Upper lobe of left lung (tissue), 6 donors: ENCODE data around the gene TC2N. TPM values are rescaled to one million over a fixed set of nuclear protein-coding genes. Genes with fewer than 3 reads are reported as not detected.

Experiments
- ATAC-seq, 2 donors: fragments of 200-7000 bp; cut with Tn5 transposase; one replicate each; pipeline ENCODE4 v1.9.1; 2022; ENCODE audit warnings: mild to moderate bottlenecking in 2 of 2, moderate library complexity in 2 of 2; ENCODE audit not compliant: low FRiP score in 2 of 2
- DNase-seq, 2 donors: peaks; one replicate each; pipeline ENCODE4 v3.0.0-alpha.2; 2019 to 2020
- H3K27ac ChIP-seq, 4 donors: fragments of 200-600 bp; sonication (generic); one replicate each; pipeline ENCODE4 v1.5.1; 2016 to 2019
- H3K27me3 ChIP-seq, 4 donors: fragments of 200-600 bp; sonication (generic); one replicate each; pipeline ENCODE4 v1.5.1; 2017 to 2019
- H3K36me3 ChIP-seq, 4 donors: fragments of 200-600 bp; sonication (generic); one replicate each; pipeline ENCODE4 v1.5.1; 2016 to 2019
- H3K4me1 ChIP-seq, 4 donors: fragments of 200-600 bp; sonication (generic); one replicate each; pipeline ENCODE4 v1.5.1; 2018 to 2019
- H3K4me3 ChIP-seq, 4 donors: fragments of 200-600 bp; sonication (generic); one replicate each; pipeline ENCODE4 v1.5.1; 2017 to 2019; ENCODE audit warnings: mild to moderate bottlenecking in 2 of 4, moderate library complexity in 1 of 4
- H3K9me3 ChIP-seq, 4 donors: fragments of 200-600 bp; sonication (generic); one replicate each; pipeline ENCODE4 v1.5.1; 2018 to 2019
- EP300 ChIP-seq, 4 donors: sonication (generic); formaldehyde crosslinking; IDR thresholded peaks; one replicate each; pipeline ENCODE4 v1.5.1; 2017; ENCODE audit warnings: antibody characterized with exemption in 4 of 4, control low read depth in 2 of 4
- POLR2A ChIP-seq, 4 donors: fragments of 450-650 bp; IDR thresholded peaks; one replicate each; pipeline ENCODE4 v1.5.1; 2016 to 2017; ENCODE audit warnings: antibody characterized with exemption in 4 of 4, mild to moderate bottlenecking in 2 of 4
- POLR2AphosphoS5 ChIP-seq, 2 donors: sonication (generic); formaldehyde crosslinking; IDR thresholded peaks; one replicate each; pipeline ENCODE4 v1.5.1; 2017; ENCODE audit warnings: antibody characterized with exemption in 2 of 2
- WGBS, 2 donors: methylation state at CpG; one replicate each; pipeline ENCODE4 v1.1.5; 2017 to 2018; 5-methylcytosine and 5-hydroxymethylcytosine counted together
- total RNA-seq, 6 donors: library from RNA; depleted of rRNA in 4 of 6; stranded (reverse); fragments of >200 nt in 4 of 6; gene quantifications; one replicate each; pipeline versions ENCODE4 v1.1.0 to v1.2.1, GENCODE V29; 2016 to 2021
- TF ChIP-seq, protein P1 (sequence below), 6 experiments: fragments of 450-650 bp in 4 of 6; fragments of 200-600 bp in 2 of 6; sonication (generic) in 2 of 6; IDR thresholded peaks; one replicate each; pipeline ENCODE4 v1.5.1; 2016 to 2019; ENCODE audit warnings: antibody characterized with exemption in 6 of 6
- donor health status: DM: no; HTN: no; CAD: no; lungs with moderate emphysema.
- donor health status: DM: no; HTN: yes; CAD: no; lungs with severe emphysema.

Gene TC2N
- 100 to 1,000 TPM in 1 of 6 donors, 10 to 100 TPM in 5; 21.0 to 121 (median 49.6) TPM for total RNA-seq

DNA sequence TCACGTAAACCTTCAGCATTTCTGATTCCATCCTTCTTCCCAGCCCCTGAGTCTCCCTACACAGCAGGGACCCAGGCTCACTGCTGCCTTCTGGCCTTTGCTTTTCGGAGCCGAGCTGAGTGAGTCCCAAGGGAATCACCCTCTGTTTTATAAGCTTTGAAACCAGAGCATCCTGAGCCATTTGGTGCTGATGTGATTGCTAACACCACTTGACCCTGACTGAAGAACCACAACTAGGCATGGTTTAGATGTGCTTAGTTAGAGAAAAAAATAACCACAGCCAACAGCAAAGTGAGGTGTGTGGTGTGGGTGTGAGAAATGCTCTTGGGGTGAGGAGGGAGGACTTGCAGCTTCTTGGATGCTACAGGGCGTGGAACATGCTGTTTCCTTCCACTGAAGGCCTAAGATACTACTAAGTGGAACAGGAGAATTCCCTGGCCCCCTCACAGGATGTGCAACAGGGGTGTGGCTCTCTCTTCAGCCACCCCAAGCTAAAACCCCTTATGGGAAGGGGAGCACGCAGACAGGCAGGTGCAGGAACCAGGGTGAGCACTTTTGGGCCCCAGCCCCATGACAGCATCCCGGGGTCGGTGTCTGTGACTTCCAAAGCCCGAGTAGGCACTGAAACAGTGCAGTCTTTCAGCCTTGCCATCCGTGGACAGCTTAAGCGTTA lies at the start of gene TC2N:
TC2N (minus strand) TSS at position 221 of the 673 bp plus-strand sequence. CDS start 53,767 bp downstream, outside the sequence.
- no peak for ATAC-seq
- Histone ChIP-seq H3K9me3 (no peaks in the 10 kb centered on the region), H3K4me1 (peaks cover 12 to 46% (median 30%) of the 10 kb centered on the region in 4 donors), H3K36me3 (peaks cover 0 to 6% (median 0%) of the 10 kb centered on the region in 4 donors), H3K27ac (peak within 1 kb of the TSS in 2 of 4 donors; percentile 40 to 47), H3K4me3 (peak within 1 kb of the TSS in 3 of 4 donors; percentile 18 to 35 (median 31)), H3K27me3 (no peaks in the 10 kb centered on the region)
- DNase-seq = no peak
- 79 to 91% methylated on average over 6 to 10 of the region's 10 CpGs for WGBS, 2 donors
- TF ChIP-seq POLR2AphosphoS5 (IDR thresholded peaks at IDR 0.05) (peak in 1 of 2 donors; percentile 25), POLR2A (IDR thresholded peaks at IDR 0.05) (peak in 1 of 4 donors; percentile 31), EP300 (IDR thresholded peaks at IDR 0.05) (no peak)
- TF ChIP-seq, protein P1, sequence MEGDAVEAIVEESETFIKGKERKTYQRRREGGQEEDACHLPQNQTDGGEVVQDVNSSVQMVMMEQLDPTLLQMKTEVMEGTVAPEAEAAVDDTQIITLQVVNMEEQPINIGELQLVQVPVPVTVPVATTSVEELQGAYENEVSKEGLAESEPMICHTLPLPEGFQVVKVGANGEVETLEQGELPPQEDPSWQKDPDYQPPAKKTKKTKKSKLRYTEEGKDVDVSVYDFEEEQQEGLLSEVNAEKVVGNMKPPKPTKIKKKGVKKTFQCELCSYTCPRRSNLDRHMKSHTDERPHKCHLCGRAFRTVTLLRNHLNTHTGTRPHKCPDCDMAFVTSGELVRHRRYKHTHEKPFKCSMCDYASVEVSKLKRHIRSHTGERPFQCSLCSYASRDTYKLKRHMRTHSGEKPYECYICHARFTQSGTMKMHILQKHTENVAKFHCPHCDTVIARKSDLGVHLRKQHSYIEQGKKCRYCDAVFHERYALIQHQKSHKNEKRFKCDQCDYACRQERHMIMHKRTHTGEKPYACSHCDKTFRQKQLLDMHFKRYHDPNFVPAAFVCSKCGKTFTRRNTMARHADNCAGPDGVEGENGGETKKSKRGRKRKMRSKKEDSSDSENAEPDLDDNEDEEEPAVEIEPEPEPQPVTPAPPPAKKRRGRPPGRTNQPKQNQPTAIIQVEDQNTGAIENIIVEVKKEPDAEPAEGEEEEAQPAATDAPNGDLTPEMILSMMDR (IDR thresholded peaks at IDR 0.05) = no peak

DNA sequence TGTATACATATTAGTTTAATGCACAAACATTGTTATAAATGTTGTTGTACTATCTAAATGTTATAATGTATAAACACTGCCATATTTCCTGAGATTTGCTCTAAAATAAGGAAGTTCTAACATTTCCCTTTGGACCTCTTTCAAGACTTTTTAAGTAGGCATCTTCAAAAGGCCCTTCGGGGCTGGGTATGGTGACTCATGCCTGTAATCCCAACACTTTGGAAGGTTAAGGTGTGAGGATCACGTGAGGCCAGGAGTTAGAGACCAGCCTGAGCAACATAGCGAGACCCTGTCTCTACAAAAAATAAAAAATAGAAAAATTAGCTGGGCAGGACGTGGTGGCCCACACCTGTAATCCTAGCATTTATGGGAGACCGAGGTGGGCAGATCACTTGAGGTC lies 44.7 kb upstream of the TC2N start:
- no peaks in the 10 kb centered on the region for H3K9me3 ChIP-seq
- no peak overlapping the region for H3K4me3 ChIP-seq
- peak overlapping the region in 1 of 4 donors; percentile 35 for H3K27ac ChIP-seq
- no peaks in the 10 kb centered on the region for H3K36me3 ChIP-seq
- DNase-seq (peak in 1 of 2 donors; percentile 44), ATAC-seq (no peak)
- TF ChIP-seq POLR2A (IDR thresholded peaks at IDR 0.05) (no peak), POLR2AphosphoS5 (IDR thresholded peaks at IDR 0.05) (no peak)
- TF ChIP-seq, protein P1 (IDR thresholded peaks at IDR 0.05) = peak in 1 of 6 experiments; percentile 1
- 71 to 80% methylated on average over 5 of the region's 5 CpGs for WGBS, 2 donors
- H3K27me3 ChIP-seq = no peaks in the 10 kb centered on the region
- H3K4me1 ChIP-seq = peaks cover 9 to 34% (median 14%) of the 10 kb centered on the region in 4 donors

DNA sequence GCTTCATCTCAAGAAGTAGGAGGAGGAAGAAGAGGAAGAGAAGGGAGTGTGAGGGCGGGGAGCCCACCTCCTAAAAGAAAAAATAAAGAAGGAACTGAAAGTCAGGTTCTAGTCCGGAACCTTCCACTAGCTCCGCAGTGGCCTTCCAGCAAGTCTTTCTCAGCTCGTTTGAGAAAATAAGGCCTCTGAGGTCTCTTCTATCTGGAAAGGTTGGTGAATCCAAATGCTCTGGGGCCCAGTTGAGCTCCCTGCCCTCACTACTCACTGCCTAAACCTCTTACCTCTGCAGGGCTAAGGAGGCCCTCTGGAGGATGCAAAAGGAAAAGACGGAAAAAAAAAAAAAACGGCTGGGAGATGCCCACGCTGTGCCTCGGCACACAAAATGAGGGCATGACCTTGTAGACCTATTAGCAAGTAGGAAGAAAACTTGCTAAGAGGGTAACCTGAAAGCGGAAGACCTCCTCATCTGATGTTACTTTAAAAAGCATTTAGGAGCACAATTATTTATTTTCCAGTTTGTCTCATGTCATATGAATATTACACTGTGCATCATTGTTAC lies 44.2 kb upstream of the TC2N start:
- TF ChIP-seq POLR2A (IDR thresholded peaks at IDR 0.05) (no peak), EP300 (IDR thresholded peaks at IDR 0.05) (no peak), POLR2AphosphoS5 (IDR thresholded peaks at IDR 0.05) (no peak)
- TF ChIP-seq, protein P1 (IDR thresholded peaks at IDR 0.05) = peak in 5 of 6 experiments; percentile 18 to 37 (median 30)
- Histone ChIP-seq H3K36me3 (no peaks in the 10 kb centered on the region), H3K4me3 (no peak overlapping the region), H3K27me3 (no peaks in the 10 kb centered on the region), H3K4me1 (peaks cover 9 to 38% (median 14%) of the 10 kb centered on the region in 4 donors), H3K27ac (peak overlapping the region in 3 of 4 donors; percentile 35 to 67 (median 35)), H3K9me3 (no peaks in the 10 kb centered on the region)
- ATAC-seq (peak; percentile 72 to 80), DNase-seq (peak in 1 of 2 donors; percentile 47)
- 27 to 34% methylated on average over 9 of the region's 9 CpGs for WGBS, 2 donors

DNA sequence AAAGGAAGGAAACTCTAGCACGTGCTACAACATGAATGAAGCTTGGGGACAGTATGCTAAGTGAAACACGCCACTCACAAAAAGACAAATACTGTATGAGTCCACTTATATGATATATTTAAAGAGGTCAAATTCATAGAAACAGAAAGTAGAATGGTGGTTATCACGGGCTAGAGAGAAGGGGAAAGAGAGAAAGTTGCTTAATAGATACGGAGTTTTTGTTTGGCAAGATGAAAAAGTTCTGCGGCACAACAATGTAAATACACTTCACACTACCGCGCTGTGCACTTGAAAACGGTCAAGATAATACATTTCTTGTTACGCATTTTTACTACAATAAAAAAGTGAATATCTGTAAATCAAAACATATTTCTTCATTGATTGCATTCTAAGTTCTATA lies 42.9 kb upstream of the TC2N start:
- ATAC-seq (no peak), DNase-seq (no peak)
- no peaks in the 10 kb centered on the region for H3K9me3 ChIP-seq
- H3K4me3 ChIP-seq = no peak overlapping the region
- peaks cover 9 to 39% (median 14%) of the 10 kb centered on the region in 4 donors for H3K4me1 ChIP-seq
- WGBS, 2 donors = 59 to 76% methylated on average over 9 of the region's 9 CpGs
- TF ChIP-seq EP300 (IDR thresholded peaks at IDR 0.05) (no peak), POLR2AphosphoS5 (IDR thresholded peaks at IDR 0.05) (no peak), POLR2A (IDR thresholded peaks at IDR 0.05) (no peak)
- no peaks in the 10 kb centered on the region for H3K27me3 ChIP-seq
- no peaks in the 10 kb centered on the region for H3K36me3 ChIP-seq
- H3K27ac ChIP-seq = peak overlapping the region in 1 of 4 donors; percentile 67

DNA sequence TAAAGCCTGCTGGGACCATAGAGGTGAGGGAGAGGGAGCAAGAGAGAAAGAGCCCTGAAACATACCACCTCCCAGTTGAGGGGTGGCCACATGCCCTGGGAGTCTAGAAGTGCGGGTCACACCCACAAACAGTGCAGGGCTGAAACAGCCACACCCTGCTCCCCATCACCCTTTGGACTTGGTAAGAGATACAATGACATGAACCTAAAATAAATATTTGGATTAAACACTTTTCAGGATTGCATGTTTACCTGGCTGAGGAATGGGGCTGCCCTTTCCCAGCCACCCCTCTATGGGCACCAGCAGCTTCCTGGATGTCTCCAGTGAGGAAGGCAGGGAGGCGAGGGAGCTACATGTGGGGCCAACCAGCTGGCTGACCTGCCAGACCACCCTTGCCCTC lies 39.0 kb upstream of the TC2N start:
- H3K27me3 ChIP-seq = no peaks in the 10 kb centered on the region
- no peaks in the 10 kb centered on the region for H3K36me3 ChIP-seq
- H3K9me3 ChIP-seq = no peaks in the 10 kb centered on the region
- H3K4me1 ChIP-seq = peaks cover 4 to 35% (median 7%) of the 10 kb centered on the region in 4 donors
- no peak for ATAC-seq
- WGBS, 2 donors = 74 to 86% methylated on average over 2 of the region's 2 CpGs
- DNase-seq = no peak
- no peak for TF ChIP-seq POLR2A (IDR thresholded peaks at IDR 0.05)
- TF ChIP-seq EP300 (IDR thresholded peaks at IDR 0.05) = no peak
- TF ChIP-seq POLR2AphosphoS5 (IDR thresholded peaks at IDR 0.05) = no peak
- TF ChIP-seq, protein P1 (IDR thresholded peaks at IDR 0.05) = no peak
- H3K4me3 ChIP-seq = no peak overlapping the region
- peak overlapping the region in 1 of 4 donors; percentile 40 for H3K27ac ChIP-seq
